Neuron (in vitro differentiated cells): ENCODE data around the gene SAMD7.

Experiments
- H2AFZ ChIP-seq: one replicate; pipeline ENCODE4 v1.6.1; 2013; ENCODE audit warnings: low read depth, mild to moderate bottlenecking, inconsistent platforms, low read length, moderate library complexity
- H3K27me3 ChIP-seq: one replicate; pipeline ENCODE4 v1.6.1; 2013; ENCODE audit warnings: low read length; ENCODE audit not compliant: insufficient read depth
- H3K36me3 ChIP-seq: one replicate; pipeline ENCODE4 v1.6.1; 2013; ENCODE audit warnings: low read length; ENCODE audit not compliant: insufficient read depth
- H3K4me1 ChIP-seq: one replicate; pipeline ENCODE4 v1.6.1; 2013; ENCODE audit warnings: low read length; ENCODE audit not compliant: insufficient read depth
- H3K4me3 ChIP-seq: 2 replicates; pipeline ENCODE4 v1.5.1; 2013; ENCODE audit warnings: mild to moderate bottlenecking, low read length, moderate library complexity
- H3K9me3 ChIP-seq: one replicate; pipeline ENCODE4 v1.6.1; 2013; ENCODE audit warnings: low read length

SAMD7 gene

DNA sequence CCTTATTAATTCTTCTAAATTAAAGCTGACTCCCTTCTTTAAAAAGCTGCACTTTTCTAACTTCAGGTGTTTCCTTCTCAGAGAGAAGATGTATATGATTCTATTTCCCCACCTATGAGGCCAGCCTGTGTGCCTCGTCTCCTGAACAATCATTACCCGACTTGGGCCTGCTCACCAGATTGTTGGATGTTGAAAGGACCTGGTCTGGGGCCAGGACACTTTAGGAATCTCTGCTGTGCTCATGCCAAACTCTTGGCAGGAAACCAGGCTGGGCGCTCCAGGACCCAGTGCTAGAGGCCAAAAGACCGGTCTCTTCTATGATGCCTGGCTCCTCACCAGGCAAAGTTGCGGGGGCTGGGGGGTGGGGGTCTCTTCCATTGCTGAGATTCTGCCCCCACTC lies 24.7 kb upstream of the SAMD7 start:
- no peak overlapping the region for H2AFZ ChIP-seq
- H3K27me3 ChIP-seq = no peaks in the 10 kb centered on the region
- no peaks in the 10 kb centered on the region for H3K9me3 ChIP-seq
- no peaks in the 10 kb centered on the region for H3K36me3 ChIP-seq
- H3K4me3 ChIP-seq = no peak overlapping the region
- H3K4me1 ChIP-seq = no peaks in the 10 kb centered on the region

DNA sequence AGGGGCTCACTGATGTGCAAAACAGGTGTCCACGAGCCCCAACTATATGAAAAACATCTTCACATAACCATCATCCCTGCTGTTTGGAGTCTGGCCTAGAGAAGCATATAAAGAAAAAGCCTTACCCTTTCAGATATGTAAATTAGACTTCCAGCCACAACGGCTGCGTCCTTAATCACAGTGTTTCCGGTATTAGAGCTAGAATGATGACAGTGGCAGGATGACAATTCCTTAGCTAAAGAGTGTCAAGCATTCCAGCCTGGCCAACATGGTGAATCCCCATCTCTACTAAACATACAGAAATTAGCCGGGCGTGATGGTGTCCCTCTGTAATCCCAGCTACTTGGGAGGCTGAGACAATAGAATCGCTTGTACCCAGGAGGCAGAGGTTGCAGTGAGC lies 19.5 kb upstream of the SAMD7 start:
- H3K36me3 ChIP-seq = no peaks in the 10 kb centered on the region
- no peak overlapping the region for H3K4me3 ChIP-seq
- H3K9me3 ChIP-seq = no peaks in the 10 kb centered on the region
- no peaks in the 10 kb centered on the region for H3K4me1 ChIP-seq
- H3K27me3 ChIP-seq = no peaks in the 10 kb centered on the region
- no peak overlapping the region for H2AFZ ChIP-seq

GRCh38 chr3:169894110-169894509 lies 17.3 kb upstream of the SAMD7 start:
- no peak overlapping the region for H2AFZ ChIP-seq
- no peaks in the 10 kb centered on the region for H3K4me1 ChIP-seq
- no peaks in the 10 kb centered on the region for H3K9me3 ChIP-seq
- no peaks in the 10 kb centered on the region for H3K27me3 ChIP-seq
- H3K36me3 ChIP-seq = no peaks in the 10 kb centered on the region
- no peak overlapping the region for H3K4me3 ChIP-seq

DNA sequence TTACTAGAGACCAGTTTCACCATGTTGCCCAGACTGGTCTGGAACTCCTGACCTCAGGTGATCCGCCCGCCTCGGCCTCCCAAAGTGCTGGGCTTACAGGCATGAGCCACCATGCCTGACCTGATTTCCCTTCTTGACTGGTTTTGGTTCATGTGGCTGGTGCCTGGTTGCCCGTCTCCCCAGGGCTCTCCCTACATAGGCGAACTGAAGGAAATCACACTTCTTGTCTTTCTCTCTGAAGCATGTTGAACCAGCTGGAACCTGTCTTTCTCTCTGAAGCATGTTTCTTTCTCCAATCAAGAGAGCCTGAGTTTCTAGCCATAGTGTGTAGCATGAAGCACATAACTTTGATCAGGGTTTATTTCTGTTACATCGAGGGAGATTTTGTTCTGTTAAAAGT lies 16.3 kb upstream of the SAMD7 start:
- H3K27me3 ChIP-seq = no peaks in the 10 kb centered on the region
- H3K9me3 ChIP-seq = no peaks in the 10 kb centered on the region
- no peaks in the 10 kb centered on the region for H3K36me3 ChIP-seq
- H3K4me3 ChIP-seq = no peak overlapping the region
- no peaks in the 10 kb centered on the region for H3K4me1 ChIP-seq
- H2AFZ ChIP-seq = no peak overlapping the region

- no peaks in the 10 kb centered on the region for H3K4me1 ChIP-seq
- H3K27me3 ChIP-seq = no peaks in the 10 kb centered on the region
Observed at GRCh38 chr3:169897284-169897683, 14.1 kb upstream of the SAMD7 start.

DNA sequence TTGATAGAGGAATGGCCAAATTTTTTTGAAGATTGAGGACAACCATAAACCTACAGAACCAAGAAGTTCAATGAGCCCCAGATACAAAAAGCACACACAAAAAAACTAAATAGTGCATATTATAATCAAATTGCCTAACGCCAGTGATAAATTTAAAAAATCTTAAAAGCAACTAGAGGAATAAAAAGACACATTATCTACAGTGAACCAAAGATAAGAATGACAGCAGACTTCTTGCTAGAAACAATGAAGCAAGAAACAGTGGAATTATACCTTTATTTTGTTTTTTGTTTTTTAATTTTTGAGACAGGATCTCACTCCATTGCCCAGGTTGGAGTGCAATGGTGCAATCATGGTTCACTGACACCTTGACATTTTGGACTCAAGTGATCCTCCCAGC lies 9.9 kb upstream of the SAMD7 start:
- peaks cover 2% of the 10 kb centered on the region for H3K9me3 ChIP-seq
- H3K36me3 ChIP-seq = no peaks in the 10 kb centered on the region
- no peaks in the 10 kb centered on the region for H3K4me1 ChIP-seq
- H3K27me3 ChIP-seq = no peaks in the 10 kb centered on the region
- H2AFZ ChIP-seq = no peak overlapping the region
- H3K4me3 ChIP-seq = no peak overlapping the region

More at GRCh38 chr3:169897284-169897683, 14.1 kb upstream of the SAMD7 start:
- Histone ChIP-seq H2AFZ (no peak overlapping the region), H3K9me3 (no peaks in the 10 kb centered on the region), H3K4me3 (no peak overlapping the region), H3K36me3 (no peaks in the 10 kb centered on the region)

GRCh38 chr3:169905404-169905803 lies 6.0 kb upstream of the SAMD7 start:
- Histone ChIP-seq H3K36me3 (no peaks in the 10 kb centered on the region), H3K4me1 (no peaks in the 10 kb centered on the region), H3K27me3 (no peaks in the 10 kb centered on the region), H3K4me3 (no peak overlapping the region), H3K9me3 (peaks cover 2% of the 10 kb centered on the region), H2AFZ (no peak overlapping the region)

- no peaks in the 10 kb centered on the region for H3K4me1 ChIP-seq
- H3K27me3 ChIP-seq = no peaks in the 10 kb centered on the region
- H3K36me3 ChIP-seq = no peaks in the 10 kb centered on the region
Observed at GRCh38 chr3:169907476-169907875, 3.9 kb upstream of the SAMD7 start.

GRCh38 chr3:169907944-169908343 lies 3.4 kb upstream of the SAMD7 start:
- Histone ChIP-seq H3K4me1 (no peaks in the 10 kb centered on the region), H3K9me3 (no peaks in the 10 kb centered on the region), H3K4me3 (no peak overlapping the region), H3K36me3 (no peaks in the 10 kb centered on the region), H2AFZ (no peak overlapping the region), H3K27me3 (no peaks in the 10 kb centered on the region)

More at GRCh38 chr3:169907476-169907875, 3.9 kb upstream of the SAMD7 start:
- H3K4me3 ChIP-seq = no peak overlapping the region
- H2AFZ ChIP-seq = no peak overlapping the region
- H3K9me3 ChIP-seq = peaks cover under 1% of the 10 kb centered on the region

- Histone ChIP-seq H3K4me1 (no peaks in the 10 kb centered on the region), H3K27me3 (no peaks in the 10 kb centered on the region), H2AFZ (no peak overlapping the region), H3K36me3 (no peaks in the 10 kb centered on the region), H3K4me3 (no peak overlapping the region), H3K9me3 (no peaks in the 10 kb centered on the region)
Observed at GRCh38 chr3:169913323-169913722, 2.0 kb downstream of the SAMD7 start.

- Histone ChIP-seq H2AFZ (no peak overlapping the region), H3K36me3 (no peaks in the 10 kb centered on the region), H3K9me3 (no peaks in the 10 kb centered on the region), H3K4me3 (no peak overlapping the region), H3K4me1 (no peaks in the 10 kb centered on the region), H3K27me3 (no peaks in the 10 kb centered on the region)
Observed at GRCh38 chr3:169914321-169914720, 2.9 kb downstream of the SAMD7 start.

DNA sequence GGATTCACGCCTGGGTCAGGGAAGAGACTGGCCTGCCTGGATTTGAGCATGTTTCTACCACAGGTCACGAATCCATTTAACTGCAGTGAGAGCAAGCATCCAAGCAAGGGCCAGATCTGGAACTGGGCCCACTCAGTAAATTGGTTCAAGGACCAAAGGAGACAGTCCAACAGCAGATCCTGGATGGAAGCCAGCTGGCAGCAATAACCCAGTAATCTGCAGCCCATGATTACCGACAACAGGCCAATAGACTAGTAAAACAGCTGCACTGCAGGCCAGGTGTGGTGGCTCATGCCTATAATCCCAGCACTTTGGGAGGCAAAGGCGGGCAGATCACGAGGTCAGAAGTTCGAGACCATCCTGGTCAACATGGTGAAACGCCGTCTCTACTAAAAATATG lies 11.8 kb downstream of the SAMD7 start:
- Histone ChIP-seq H3K27me3 (no peaks in the 10 kb centered on the region), H3K36me3 (no peaks in the 10 kb centered on the region), H3K9me3 (no peaks in the 10 kb centered on the region), H3K4me1 (no peaks in the 10 kb centered on the region), H3K4me3 (no peak overlapping the region), H2AFZ (no peak overlapping the region)

DNA sequence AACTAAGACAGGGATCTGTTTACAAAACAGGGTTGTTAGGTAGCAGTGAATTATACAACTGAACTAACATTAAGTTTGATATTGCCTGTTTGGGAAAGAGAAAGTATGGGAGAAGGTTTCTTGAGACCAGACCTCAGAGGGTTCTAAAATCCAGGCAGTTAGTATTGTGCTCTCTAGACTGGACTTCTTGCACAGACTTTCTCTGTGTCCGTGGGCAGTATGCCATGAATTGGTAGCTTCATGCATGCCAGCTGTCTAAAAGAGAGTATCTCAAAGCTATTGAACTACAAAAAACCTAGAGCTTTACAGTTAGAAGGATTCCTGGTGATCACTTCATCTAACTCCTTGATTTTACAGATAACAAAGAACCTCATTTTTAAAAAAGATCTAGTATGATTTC lies 12.5 kb downstream of the SAMD7 start:
- H3K4me3 ChIP-seq = no peak overlapping the region
- no peaks in the 10 kb centered on the region for H3K36me3 ChIP-seq
- no peaks in the 10 kb centered on the region for H3K9me3 ChIP-seq
- H3K27me3 ChIP-seq = no peaks in the 10 kb centered on the region
- no peak overlapping the region for H2AFZ ChIP-seq
- no peaks in the 10 kb centered on the region for H3K4me1 ChIP-seq

DNA sequence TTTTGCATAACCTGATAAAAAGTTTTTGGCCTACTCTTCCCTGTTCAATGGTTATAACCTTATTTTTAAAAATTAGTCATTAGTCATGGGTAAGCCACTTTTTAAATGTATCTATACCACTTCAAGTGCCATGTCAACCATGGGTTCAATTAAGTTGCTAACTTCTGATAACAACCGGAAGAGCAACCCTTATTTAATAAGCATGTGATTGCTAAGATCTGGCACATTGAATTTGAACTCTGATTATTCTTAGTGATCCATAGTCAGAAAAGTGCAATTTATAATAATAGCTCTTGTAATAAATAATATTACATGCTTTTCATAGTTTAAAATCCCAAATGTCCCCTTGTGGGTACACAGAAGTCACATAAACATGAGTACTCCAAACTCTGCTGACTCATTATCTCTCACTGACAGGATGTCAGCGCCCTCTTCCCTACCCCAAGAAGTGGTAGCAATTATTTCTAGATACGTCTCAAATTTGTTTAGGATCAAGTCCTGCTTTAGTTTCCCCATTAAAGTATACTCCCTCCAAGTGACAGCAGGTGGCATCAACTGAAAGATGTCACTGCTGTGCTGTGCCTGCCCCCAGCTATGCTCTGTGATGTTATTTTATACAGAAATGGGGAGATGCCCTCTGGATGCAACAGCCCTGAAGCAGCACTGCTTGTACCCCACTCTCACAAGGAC lies 18.6 kb downstream of the SAMD7 start:
- Histone ChIP-seq H3K4me3 (no peak overlapping the region), H3K9me3 (no peaks in the 10 kb centered on the region), H3K27me3 (no peaks in the 10 kb centered on the region), H3K36me3 (no peaks in the 10 kb centered on the region), H2AFZ (no peak overlapping the region), H3K4me1 (no peaks in the 10 kb centered on the region)
